HepG2 (cell line): ENCODE data around the gene PDLIM5. TPM values are rescaled to one million over a fixed set of nuclear protein-coding genes. Genes with fewer than 3 reads are reported as not detected.

Experiments used
- GFI1 ChIP-seq: sonication (generic); formaldehyde crosslinking; IDR thresholded peaks from 2 replicates; pipeline ENCODE4 v1.5.0; 2020; ENCODE audit warnings: missing genetic modification reagents, mild to moderate bottlenecking, borderline replicate concordance
- KDM6A ChIP-seq: IDR thresholded peaks from 2 replicates; pipeline ENCODE4 v1.6.1; 2016; ENCODE audit warnings: low read depth
- PRMT3 ChIP-seq: sonication (generic); formaldehyde crosslinking; IDR thresholded peaks from 2 replicates; pipeline ENCODE4 v1.8.1; 2022; ENCODE audit warnings: low read depth, mild to moderate bottlenecking, moderate library complexity, missing genetic modification reagents, borderline replicate concordance
- RNF219 ChIP-seq: sonication (generic); formaldehyde crosslinking; IDR thresholded peaks from 2 replicates; pipeline ENCODE4 v1.5.0; 2020; ENCODE audit warnings: mild to moderate bottlenecking, missing genetic modification reagents
- RXRB ChIP-seq: IDR thresholded peaks from 2 replicates; pipeline ENCODE4 v1.6.1; 2016; ENCODE audit warnings: borderline replicate concordance, missing genetic modification reagents, missing compliant biosample characterization
- SCMH1 ChIP-seq: sonication (generic); formaldehyde crosslinking; IDR thresholded peaks from 2 replicates; pipeline ENCODE4 v1.9.0; 2021; ENCODE audit warnings: missing genetic modification reagents, mild to moderate bottlenecking, borderline replicate concordance
- SIX1 ChIP-seq: sonication (generic); formaldehyde crosslinking; IDR thresholded peaks from 2 replicates; pipeline ENCODE4 v1.4.0; 2020; ENCODE audit warnings: missing genetic modification reagents, borderline replicate concordance
- ZNF513 ChIP-seq: sonication (generic); formaldehyde crosslinking; conservative IDR thresholded peaks from 2 replicates; pipeline ENCODE4 v1.5.0; 2020; ENCODE audit warnings: missing genetic modification reagents
- ZNF615 ChIP-seq: sonication (generic); formaldehyde crosslinking; IDR thresholded peaks from 2 replicates; pipeline ENCODE4 v1.5.0; 2020; ENCODE audit warnings: mild to moderate bottlenecking, missing genetic modification reagents, borderline replicate concordance
- ZSCAN9 ChIP-seq: IDR thresholded peaks from 2 replicates; pipeline ENCODE4 v1.6.1; 2016; ENCODE audit warnings: borderline replicate concordance
- polyA plus RNA-seq, 8 experiments: library from polyadenylated mRNA; depleted of rRNA in 3 of 8; stranded (reverse) in 7 of 8; unstranded in 1 of 8; fragments of >200 nt; fragmentation: Illumina TruSeq in 4 of 8; extraction: Trizol in 4 of 8; gene quantifications; 2 replicates each; pipeline versions ENCODE4 v1.2.1 to v1.2.3, GENCODE V29; 2011 to 2016; ENCODE audit warnings: low read depth in 4 of 8, missing spikeins in 1 of 8, mixed read lengths in 1 of 8; ENCODE audit not compliant: insufficient read depth in 1 of 8
- total RNA-seq, 5 experiments: library from RNA; depleted of rRNA; stranded (reverse); fragments of >200 nt; fragmentation: Illumina TruSeq; extraction: Trizol; gene quantifications; 2 replicates each; pipeline ENCODE4 v1.2.3, GENCODE V29; 2016; ENCODE audit warnings: low read depth in 1 of 5

Gene PDLIM5
- total and polyA plus RNA-seq, 2 of the 13 experiments (the other 11 are each of a cell fraction or from before 2014, with no cell fraction given), result 52.8 to 119 TPM

- TF ChIP-seq SIX1 (CRISPR knock-in tag) (no peak), GFI1 (CRISPR knock-in tag) (no peak), ZSCAN9 (CRISPR knock-in tag) (no peak), SCMH1 (CRISPR knock-in tag) (no peak), KDM6A (CRISPR knock-in tag) (no peak), RNF219 (no peak), ZNF615 (no peak), ZNF513 (CRISPR knock-in tag) (no peak), RXRB (no peak), PRMT3 (CRISPR knock-in tag) (no peak)
Observed at GRCh38 chr4:94623126-94623911, 171.6 kb downstream of the PDLIM5 start (continued).
